Large intestine (tissue), 3 donors: ENCODE measurements around the gene DDIAS. TPM values are rescaled to one million over a fixed set of nuclear protein-coding genes. Genes with fewer than 3 reads are reported as not detected.

Source experiments
- DNase-seq, 2 donors: peaks; one replicate each; pipeline versions ENCODE4 v3.0.0 to v3.0.0-alpha.2; 2013
- H3K27ac ChIP-seq: one replicate; pipeline ENCODE4 v1.5.1; 2013; ENCODE audit warnings: low read length
- H3K27me3 ChIP-seq: 2 replicates; pipeline ENCODE4 v1.6.1; 2013; ENCODE audit warnings: low read length; ENCODE audit not compliant: control insufficient read depth, insufficient read depth
- H3K36me3 ChIP-seq: 2 replicates; pipeline ENCODE4 v1.6.1; 2013; ENCODE audit warnings: low read length; ENCODE audit not compliant: control insufficient read depth, insufficient read depth
- H3K4me1 ChIP-seq: one replicate; pipeline ENCODE4 v1.6.1; 2013; ENCODE audit warnings: low read length; ENCODE audit not compliant: control insufficient read depth, insufficient read depth
- H3K4me3 ChIP-seq: one replicate; pipeline ENCODE4 v1.5.1; 2013; ENCODE audit warnings: low read length
- H3K9me3 ChIP-seq: one replicate; pipeline ENCODE4 v1.6.1; 2013; ENCODE audit warnings: mild to moderate bottlenecking, low read depth, low read length, moderate library complexity; ENCODE audit not compliant: control insufficient read depth
- WGBS: methylation state at CpG from one replicate; pipeline ENCODE4 v1.1.5; 2013; ENCODE audit warnings: low lambda C conversion rate; ENCODE audit not compliant: insufficient coverage; 5-methylcytosine and 5-hydroxymethylcytosine counted together
- polyA plus RNA-seq: library from polyadenylated mRNA; unstranded; fragments of 120-200 nt; gene quantifications from one replicate; pipeline ENCODE4 v1.2.1, GENCODE V29; 2013

DDIAS gene
- polyA plus RNA-seq, 1 donor, result 2.5 TPM

GRCh38 chr11:82863209-82863608 is 38.3 kb upstream of the DDIAS start:
- H3K36me3 ChIP-seq, result no peaks in the 10 kb centered on the region

DNA sequence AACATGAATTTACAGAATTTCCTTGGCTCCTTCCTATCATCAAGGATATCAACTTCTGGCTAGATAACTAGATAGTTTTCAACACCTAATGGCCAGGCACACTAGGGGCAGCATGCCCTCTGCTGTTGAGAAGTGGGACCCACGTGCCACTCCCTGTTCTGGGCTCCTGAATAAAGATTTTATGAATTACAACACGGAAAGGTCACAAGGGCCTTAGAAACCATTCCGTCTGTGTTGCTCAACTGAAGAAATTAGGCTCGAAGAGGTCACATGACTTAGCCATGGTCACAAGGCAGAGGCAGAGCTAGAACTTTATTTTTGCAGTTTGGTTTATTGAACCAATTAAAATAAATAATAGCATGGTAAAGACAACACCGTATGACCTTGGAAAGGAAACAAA is 37.3 kb upstream of the DDIAS start:
- Histone ChIP-seq H3K9me3 (no peaks in the 10 kb centered on the region), H3K27ac (peak overlapping the region; percentile 16), H3K4me1 (no peaks in the 10 kb centered on the region), H3K27me3 (no peaks in the 10 kb centered on the region), H3K36me3 (no peaks in the 10 kb centered on the region), H3K4me3 (no peak overlapping the region)
- WGBS, result no CpG with 5 or more reads among the region's 5 CpGs
- peak; percentile 55 to 74 for DNase-seq

More at GRCh38 chr11:82863209-82863608, 38.3 kb upstream of the DDIAS start:
- H3K9me3 ChIP-seq, result no peaks in the 10 kb centered on the region
- WGBS, result no CpG with 5 or more reads among the region's 2 CpGs
- no peak for DNase-seq
- no peaks in the 10 kb centered on the region for H3K4me1 ChIP-seq
- H3K27ac ChIP-seq, result no peak overlapping the region
- H3K27me3 ChIP-seq, result no peaks in the 10 kb centered on the region
- H3K4me3 ChIP-seq, result no peak overlapping the region

GRCh38 chr11:82865841-82866240 is 35.7 kb upstream of the DDIAS start:
- no peaks in the 10 kb centered on the region for H3K9me3 ChIP-seq

DNA sequence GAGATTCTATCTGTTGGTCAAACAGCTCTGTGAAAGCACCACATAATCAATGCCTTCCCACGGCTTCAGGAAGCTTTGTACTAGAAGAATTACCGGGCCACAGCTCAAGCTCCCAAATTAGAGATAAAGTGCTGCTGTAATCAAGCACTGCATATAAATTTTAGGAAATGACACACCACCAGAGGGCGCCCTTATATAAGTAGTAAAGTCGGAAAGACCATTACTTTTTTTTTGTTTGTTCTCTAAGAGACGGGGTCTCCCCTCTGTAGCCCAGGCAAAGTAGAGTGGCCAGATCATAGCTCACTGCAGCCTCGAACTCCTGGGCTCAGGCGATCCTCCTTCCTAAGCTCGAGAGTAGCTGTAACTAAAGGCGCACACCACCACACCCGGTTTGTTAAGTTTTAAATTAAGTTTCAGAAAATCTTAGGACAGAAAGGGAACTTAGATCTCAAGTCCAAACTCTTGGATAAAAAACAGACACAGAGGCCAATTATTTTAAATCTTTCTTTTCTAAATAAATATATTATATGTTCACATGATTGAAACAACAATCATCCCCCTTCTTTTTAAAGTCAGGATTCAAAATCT is 33.9 kb upstream of the DDIAS start:
- peak; percentile 50 to 55 for DNase-seq
- Histone ChIP-seq H3K4me1 (peaks cover 4% of the 10 kb centered on the region), H3K36me3 (no peaks in the 10 kb centered on the region), H3K27me3 (no peaks in the 10 kb centered on the region), H3K27ac (no peak overlapping the region), H3K9me3 (no peaks in the 10 kb centered on the region), H3K4me3 (no peak overlapping the region)
- WGBS, result no CpG with 5 or more reads among the region's 10 CpGs

More at GRCh38 chr11:82865841-82866240, 35.7 kb upstream of the DDIAS start:
- no peak overlapping the region for H3K4me3 ChIP-seq
- WGBS, result no CpG with 5 or more reads among the region's 2 CpGs
- no peaks in the 10 kb centered on the region for H3K27me3 ChIP-seq
- no peak overlapping the region for H3K27ac ChIP-seq
- DNase-seq, result no peak
- no peaks in the 10 kb centered on the region for H3K36me3 ChIP-seq
- H3K4me1 ChIP-seq, result peaks cover 4% of the 10 kb centered on the region

DNA sequence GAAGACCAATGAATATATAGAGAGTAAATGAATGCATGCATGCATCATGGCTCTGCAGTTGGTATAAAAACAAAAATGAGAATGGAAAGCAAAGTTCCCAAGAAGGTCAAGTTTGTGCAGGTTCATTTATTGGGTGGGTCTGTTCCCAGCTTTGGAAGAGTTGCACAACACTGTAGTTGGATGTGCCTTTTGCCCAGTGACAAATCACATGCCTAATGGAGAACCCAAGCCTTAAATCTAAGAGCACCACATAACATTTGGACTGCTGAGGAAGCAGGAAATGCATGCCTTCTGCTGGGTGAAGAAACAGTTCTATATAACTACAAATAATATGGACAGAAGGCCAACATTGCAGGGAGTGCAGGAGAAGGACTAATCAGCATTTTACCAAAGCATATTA is 31.9 kb upstream of the DDIAS start:
- no peak for DNase-seq
- Histone ChIP-seq H3K9me3 (no peaks in the 10 kb centered on the region), H3K27ac (no peak overlapping the region)

DNA sequence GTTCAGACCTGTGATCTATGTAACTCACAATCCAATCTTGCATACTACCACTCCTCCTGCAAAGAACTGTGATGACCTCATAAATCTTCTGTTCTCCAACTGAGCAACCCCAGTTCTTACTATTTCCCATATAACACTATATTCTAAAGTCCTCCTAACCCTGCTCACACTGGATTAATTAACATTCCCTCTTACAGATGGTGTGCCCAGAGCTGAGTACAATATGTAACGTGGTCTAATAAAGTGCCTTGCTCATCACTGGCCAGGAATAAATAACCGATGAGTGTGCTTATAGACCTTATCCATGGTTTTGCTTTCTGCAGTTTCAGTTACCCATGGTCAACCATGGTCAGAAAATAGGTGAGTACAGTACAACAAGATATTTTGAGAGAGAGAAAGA is 29.9 kb upstream of the DDIAS start:
- H3K27me3 ChIP-seq, result no peaks in the 10 kb centered on the region
- H3K36me3 ChIP-seq, result no peaks in the 10 kb centered on the region
- H3K4me3 ChIP-seq, result no peak overlapping the region
- no peak overlapping the region for H3K27ac ChIP-seq
- DNase-seq, result no peak
- no peaks in the 10 kb centered on the region for H3K9me3 ChIP-seq
- no CpG with 5 or more reads among the region's 2 CpGs for WGBS
- H3K4me1 ChIP-seq, result peaks cover 4% of the 10 kb centered on the region

More for the DNA sequence above, 31.9 kb upstream of the DDIAS start:
- Histone ChIP-seq H3K27me3 (no peaks in the 10 kb centered on the region), H3K36me3 (no peaks in the 10 kb centered on the region), H3K4me1 (peaks cover 4% of the 10 kb centered on the region), H3K4me3 (no peak overlapping the region)

- WGBS, result 88% methylated on average over 2 of the region's 7 CpGs
- Histone ChIP-seq H3K27ac (no peak overlapping the region), H3K9me3 (no peaks in the 10 kb centered on the region), H3K4me1 (peaks cover 4% of the 10 kb centered on the region), H3K4me3 (no peak overlapping the region), H3K27me3 (no peaks in the 10 kb centered on the region), H3K36me3 (no peaks in the 10 kb centered on the region)
- no peak for DNase-seq
Observed at GRCh38 chr11:82872377-82873150, 29.0 kb upstream of the DDIAS start.

- H3K27ac ChIP-seq, result no peak overlapping the region
- no peaks in the 10 kb centered on the region for H3K36me3 ChIP-seq
- H3K4me3 ChIP-seq, result no peak overlapping the region
- peaks cover 4% of the 10 kb centered on the region for H3K4me1 ChIP-seq
- no peaks in the 10 kb centered on the region for H3K27me3 ChIP-seq
- no peaks in the 10 kb centered on the region for H3K9me3 ChIP-seq
- no peak for DNase-seq
- WGBS, result 74% methylated on average over 3 of the region's 5 CpGs
Observed at GRCh38 chr11:82873919-82874333, 27.6 kb upstream of the DDIAS start.

GRCh38 chr11:82874646-82875523 is 26.7 kb upstream of the DDIAS start:
- H3K4me3 ChIP-seq, result no peak overlapping the region
- no peak for DNase-seq
- H3K4me1 ChIP-seq, result peaks cover 2% of the 10 kb centered on the region
- no peak overlapping the region for H3K27ac ChIP-seq
- H3K9me3 ChIP-seq, result no peaks in the 10 kb centered on the region
- no peaks in the 10 kb centered on the region for H3K36me3 ChIP-seq
- 80% methylated on average over 1 of the region's 4 CpGs for WGBS
- H3K27me3 ChIP-seq, result no peaks in the 10 kb centered on the region

GRCh38 chr11:82883853-82884252 is 17.7 kb upstream of the DDIAS start:
- H3K36me3 ChIP-seq, result no peaks in the 10 kb centered on the region
- H3K9me3 ChIP-seq, result peaks cover 3% of the 10 kb centered on the region
- H3K27ac ChIP-seq, result no peak overlapping the region
- H3K4me3 ChIP-seq, result no peak overlapping the region
- WGBS, result no CpG with 5 or more reads among the region's 3 CpGs
- no peaks in the 10 kb centered on the region for H3K4me1 ChIP-seq
- no peak for DNase-seq
- no peaks in the 10 kb centered on the region for H3K27me3 ChIP-seq
